ENCODE results near the gene TLE1.

TLE1 gene

GRCh38 chr9:81573415-81574321 lies 115.7 kb downstream of the TLE1 start:
- no peak for DNase-seq

GRCh38 chr9:81570083-81570482 lies 119.3 kb downstream of the TLE1 start:
- DNase-seq, result no peak

GRCh38 chr9:81566074-81566698 lies 123.2 kb downstream of the TLE1 start:
- DNase-seq, result no peak

GRCh38 chr9:81565609-81566008 lies 123.7 kb downstream of the TLE1 start:
- DNase-seq, result no peak

GRCh38 chr9:81565144-81565543 lies 124.2 kb downstream of the TLE1 start:
- DNase-seq, result no peak

- DNase-seq, result no peak
Observed at GRCh38 chr9:81564632-81565031, 124.7 kb downstream of the TLE1 start.

- DNase-seq, result no peak
Observed at GRCh38 chr9:81563739-81564138, 125.6 kb downstream of the TLE1 start.

- DNase-seq, result no peak
Observed at GRCh38 chr9:81563020-81563407, 126.3 kb downstream of the TLE1 start.

GRCh38 chr9:81562231-81563019 lies 126.9 kb downstream of the TLE1 start:
- DNase-seq, result no peak

- no peak for DNase-seq
Observed at GRCh38 chr9:81560851-81561732, 128.3 kb downstream of the TLE1 start.

- DNase-seq, result no peak
Observed at GRCh38 chr9:81559709-81560108, 129.6 kb downstream of the TLE1 start.

- no peak for DNase-seq
Observed at GRCh38 chr9:81559197-81559596, 130.2 kb downstream of the TLE1 start.

- no peak for DNase-seq
Observed at GRCh38 chr9:81558091-81558830, 131.1 kb downstream of the TLE1 start.

GRCh38 chr9:81557452-81558090 lies 131.8 kb downstream of the TLE1 start:
- DNase-seq, result no peak

GRCh38 chr9:81556923-81557322 lies 132.4 kb downstream of the TLE1 start:
- DNase-seq, result no peak

GRCh38 chr9:81552581-81552991 lies 136.8 kb downstream of the TLE1 start:
- DNase-seq, result no peak

GRCh38 chr9:81550207-81550583 lies 139.2 kb downstream of the TLE1 start:
- DNase-seq, result no peak

- DNase-seq, result no peak
Observed at GRCh38 chr9:81549500-81550206, 139.7 kb downstream of the TLE1 start.

- no peak for DNase-seq
Observed at GRCh38 chr9:81548911-81549310, 140.4 kb downstream of the TLE1 start.

GRCh38 chr9:81546489-81546888 lies 142.9 kb downstream of the TLE1 start:
- DNase-seq, result no peak

- no peak for DNase-seq
Observed at GRCh38 chr9:81543695-81544094, 145.7 kb downstream of the TLE1 start.

All from NCI-H1930 (cell line).